Measurements from ENCODE around the gene ECT2L. TPM values are rescaled to one million over a fixed set of nuclear protein-coding genes. Genes with fewer than 3 reads are reported as not detected.

ECT2L gene
- polyA plus RNA-seq, 1 of the 3 experiments (the other 2 are of a cell fraction), result 0.02 TPM

DNA sequence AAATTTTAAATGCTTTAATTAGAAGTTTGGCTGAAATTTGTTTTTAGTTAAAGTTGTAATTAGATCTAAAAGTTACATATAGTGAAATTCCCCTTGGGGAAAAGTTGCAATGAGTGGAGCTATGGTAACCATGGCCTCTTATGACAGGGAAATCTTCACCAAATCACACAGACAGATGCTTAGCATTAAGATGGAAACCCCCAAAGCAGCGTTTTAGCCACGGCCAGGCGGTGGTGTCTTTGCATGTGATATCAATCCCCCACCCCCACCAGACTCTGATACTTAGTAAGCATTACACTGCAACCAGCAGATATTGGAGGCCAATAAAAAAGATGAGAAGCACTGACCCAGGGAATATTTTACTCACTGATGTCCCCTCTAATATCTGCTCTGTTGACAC lies 116.4 kb downstream of the ECT2L start:
- Histone ChIP-seq H4K20me1 (ENCODE audit: insufficient read depth) (no peaks in the 10 kb centered on the region), H3K79me2 (ENCODE audit: insufficient read depth) (no peaks in the 10 kb centered on the region), H3K36me3 (replicated peaks in 1 of 2; ENCODE audit: control insufficient read depth in 1 of 2, insufficient read depth in 2 of 2, low read length in 1 of 2) (peaks cover 46 to 58% of the 10 kb centered on the region in 2 experiments), H3K9me2 (no peaks in the 10 kb centered on the region), H3K4me2 (no peak overlapping the region), H3K9me3 (no peaks in the 10 kb centered on the region), H3K4me3 (ENCODE audit: low read depth in 2 of 2, low read length in 1 of 2) (no peak overlapping the region), H2AFZ (ENCODE audit: low read depth) (no peak overlapping the region), H3F3A (replicated peaks; ENCODE audit: insufficient read depth) (no peaks in the 10 kb centered on the region), H3K27ac (ENCODE audit: low read depth in 2 of 2, low read length in 1 of 2) (no peak overlapping the region), H3K4me1 (ENCODE audit: control insufficient read depth in 1 of 2, insufficient read depth in 2 of 2, low read depth in 1 of 2, low read length in 1 of 2) (no peaks in the 10 kb centered on the region), H3K9ac (no peak overlapping the region), H3K27me3 (ENCODE audit: insufficient read depth) (no peaks in the 10 kb centered on the region)
- ChIA-PET CTCF (interaction anchor here (1.1 kb wide), 1 partner anchor 9 kb away, joined by 3 read pairs; no protein-coding TSS in a partner anchor), POLR2A (no interaction called here)
- TF ChIP-seq RXRA (IDR thresholded peaks at IDR 0.05; ENCODE audit: borderline replicate concordance, low read depth), result no peak
- WGBS (ENCODE audit: low lambda C conversion rate), result no CpG with 5 or more reads among the region's 3 CpGs
- DNase-seq, result no peak

DNA sequence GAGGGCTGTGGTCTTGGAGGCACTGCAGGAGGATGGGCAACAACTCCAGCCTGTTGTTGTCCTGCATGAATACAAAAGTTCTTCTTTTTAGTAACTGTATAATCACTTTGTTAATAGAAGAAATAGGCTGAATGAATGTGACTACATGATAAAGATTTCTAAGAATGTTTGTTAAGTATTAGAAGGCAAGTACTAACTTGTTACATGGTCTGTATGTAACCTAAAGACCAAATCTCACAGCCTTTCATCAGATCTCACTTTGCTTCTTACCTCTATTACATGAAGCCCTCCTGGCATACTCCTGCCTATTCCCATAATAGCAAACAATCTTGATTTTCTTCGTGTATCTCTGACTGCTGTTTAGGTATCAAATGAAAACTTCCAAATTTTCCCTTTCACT lies 118.8 kb downstream of the ECT2L start:
- WGBS (ENCODE audit: low lambda C conversion rate), result 94% methylated on average over 1 of the region's 1 CpG
- no peaks in the 10 kb centered on the region for H3K9me2 ChIP-seq
- no peak overlapping the region for H3K9ac ChIP-seq
- no peaks in the 10 kb centered on the region for H3K9me3 ChIP-seq
- H3K4me3 ChIP-seq (ENCODE audit: low read depth in 2 of 2, low read length in 1 of 2), result no peak overlapping the region
- no peaks in the 10 kb centered on the region for H3K79me2 ChIP-seq (ENCODE audit: insufficient read depth)
- no peak overlapping the region for H3K27ac ChIP-seq (ENCODE audit: low read depth in 2 of 2, low read length in 1 of 2)
- H3K4me1 ChIP-seq (ENCODE audit: control insufficient read depth in 1 of 2, insufficient read depth in 2 of 2, low read depth in 1 of 2, low read length in 1 of 2), result no peaks in the 10 kb centered on the region
- no peak for DNase-seq
- H4K20me1 ChIP-seq (ENCODE audit: insufficient read depth), result no peaks in the 10 kb centered on the region
- H3K4me2 ChIP-seq, result no peak overlapping the region
- H2AFZ ChIP-seq (ENCODE audit: low read depth), result no peak overlapping the region
- no peak for TF ChIP-seq YY1 (IDR thresholded peaks at IDR 0.05; ENCODE audit: low read depth)
- TF ChIP-seq, protein P1, sequence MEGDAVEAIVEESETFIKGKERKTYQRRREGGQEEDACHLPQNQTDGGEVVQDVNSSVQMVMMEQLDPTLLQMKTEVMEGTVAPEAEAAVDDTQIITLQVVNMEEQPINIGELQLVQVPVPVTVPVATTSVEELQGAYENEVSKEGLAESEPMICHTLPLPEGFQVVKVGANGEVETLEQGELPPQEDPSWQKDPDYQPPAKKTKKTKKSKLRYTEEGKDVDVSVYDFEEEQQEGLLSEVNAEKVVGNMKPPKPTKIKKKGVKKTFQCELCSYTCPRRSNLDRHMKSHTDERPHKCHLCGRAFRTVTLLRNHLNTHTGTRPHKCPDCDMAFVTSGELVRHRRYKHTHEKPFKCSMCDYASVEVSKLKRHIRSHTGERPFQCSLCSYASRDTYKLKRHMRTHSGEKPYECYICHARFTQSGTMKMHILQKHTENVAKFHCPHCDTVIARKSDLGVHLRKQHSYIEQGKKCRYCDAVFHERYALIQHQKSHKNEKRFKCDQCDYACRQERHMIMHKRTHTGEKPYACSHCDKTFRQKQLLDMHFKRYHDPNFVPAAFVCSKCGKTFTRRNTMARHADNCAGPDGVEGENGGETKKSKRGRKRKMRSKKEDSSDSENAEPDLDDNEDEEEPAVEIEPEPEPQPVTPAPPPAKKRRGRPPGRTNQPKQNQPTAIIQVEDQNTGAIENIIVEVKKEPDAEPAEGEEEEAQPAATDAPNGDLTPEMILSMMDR (IDR thresholded peaks at IDR 0.05), result no peak
- TF ChIP-seq, protein P2, sequence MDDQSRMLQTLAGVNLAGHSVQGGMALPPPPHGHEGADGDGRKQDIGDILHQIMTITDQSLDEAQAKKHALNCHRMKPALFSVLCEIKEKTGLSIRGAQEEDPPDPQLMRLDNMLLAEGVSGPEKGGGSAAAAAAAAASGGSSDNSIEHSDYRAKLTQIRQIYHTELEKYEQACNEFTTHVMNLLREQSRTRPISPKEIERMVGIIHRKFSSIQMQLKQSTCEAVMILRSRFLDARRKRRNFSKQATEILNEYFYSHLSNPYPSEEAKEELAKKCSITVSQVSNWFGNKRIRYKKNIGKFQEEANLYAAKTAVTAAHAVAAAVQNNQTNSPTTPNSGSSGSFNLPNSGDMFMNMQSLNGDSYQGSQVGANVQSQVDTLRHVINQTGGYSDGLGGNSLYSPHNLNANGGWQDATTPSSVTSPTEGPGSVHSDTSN (IDR thresholded peaks at IDR 0.05), result no peak
- TF ChIP-seq RCOR1 (IDR thresholded peaks at IDR 0.05; ENCODE audit: low read length), result no peak
- TF ChIP-seq SIN3A (IDR thresholded peaks at IDR 0.05; ENCODE audit: borderline replicate concordance, low read depth, low read length), result no peak
- H3K36me3 ChIP-seq (replicated peaks in 1 of 2; ENCODE audit: control insufficient read depth in 1 of 2, insufficient read depth in 2 of 2, low read length in 1 of 2), result peaks cover 46 to 52% of the 10 kb centered on the region in 2 experiments
- POLR2A ChIA-PET, result no interaction called here
- H3K27me3 ChIP-seq (ENCODE audit: insufficient read depth), result no peaks in the 10 kb centered on the region
- no peaks in the 10 kb centered on the region for H3F3A ChIP-seq (replicated peaks; ENCODE audit: insufficient read depth)
- CTCF ChIA-PET, result no interaction called here

DNA sequence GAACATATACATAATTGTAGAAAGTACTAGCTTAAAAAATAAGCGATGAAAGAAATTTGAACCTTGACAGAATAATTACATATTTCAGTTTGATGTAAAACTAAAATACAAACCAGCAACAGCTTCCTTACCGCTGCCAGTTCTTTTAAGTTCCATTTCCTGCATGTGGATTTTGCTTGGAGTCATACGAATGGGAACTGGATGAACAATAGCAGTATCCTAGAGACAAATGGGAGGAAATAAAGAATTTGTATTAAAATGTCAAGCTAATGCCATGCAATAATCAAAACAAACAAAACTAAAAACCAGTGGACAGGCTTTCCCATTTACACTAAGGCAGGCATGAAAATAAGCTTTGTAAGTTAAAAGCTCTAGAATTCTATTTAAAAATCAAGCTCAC lies 125.0 kb downstream of the ECT2L start:
- Histone ChIP-seq H3K36me3 (replicated peaks in 1 of 2; ENCODE audit: control insufficient read depth in 1 of 2, insufficient read depth in 2 of 2, low read length in 1 of 2) (peaks cover 28 to 48% of the 10 kb centered on the region in 2 experiments), H3K4me3 (ENCODE audit: low read depth in 2 of 2, low read length in 1 of 2) (no peak overlapping the region), H3K4me2 (no peak overlapping the region), H3K27me3 (ENCODE audit: insufficient read depth) (no peaks in the 10 kb centered on the region), H3F3A (replicated peaks; ENCODE audit: insufficient read depth) (no peaks in the 10 kb centered on the region), H3K27ac (ENCODE audit: low read depth in 2 of 2, low read length in 1 of 2) (no peak overlapping the region), H3K9ac (no peak overlapping the region), H4K20me1 (ENCODE audit: insufficient read depth) (no peaks in the 10 kb centered on the region), H3K9me3 (no peaks in the 10 kb centered on the region), H2AFZ (ENCODE audit: low read depth) (no peak overlapping the region), H3K79me2 (ENCODE audit: insufficient read depth) (no peaks in the 10 kb centered on the region), H3K4me1 (ENCODE audit: control insufficient read depth in 1 of 2, insufficient read depth in 2 of 2, low read depth in 1 of 2, low read length in 1 of 2) (no peaks in the 10 kb centered on the region; a peak in 1 of 4 replicates), H3K9me2 (no peaks in the 10 kb centered on the region)
- CTCF ChIA-PET, result interaction anchor here (1.0 to 1.6 kb wide), 2 partner anchors 9 to 109 kb away, joined by 3 read pairs; no protein-coding TSS in a partner anchor
- POLR2A ChIA-PET, result no interaction called here
- no peak for TF ChIP-seq SIN3A (IDR thresholded peaks at IDR 0.05; ENCODE audit: borderline replicate concordance, low read depth, low read length)
- TF ChIP-seq, protein P3, sequence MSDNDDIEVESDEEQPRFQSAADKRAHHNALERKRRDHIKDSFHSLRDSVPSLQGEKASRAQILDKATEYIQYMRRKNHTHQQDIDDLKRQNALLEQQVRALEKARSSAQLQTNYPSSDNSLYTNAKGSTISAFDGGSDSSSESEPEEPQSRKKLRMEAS (IDR thresholded peaks at IDR 0.05; ENCODE audit: low read depth), result no peak
- no peak for TF ChIP-seq RFX5 (IDR thresholded peaks at IDR 0.05; ENCODE audit: low read length)
- TF ChIP-seq TCF12 (IDR thresholded peaks at IDR 0.05), result no peak
- TF ChIP-seq, protein P4, sequence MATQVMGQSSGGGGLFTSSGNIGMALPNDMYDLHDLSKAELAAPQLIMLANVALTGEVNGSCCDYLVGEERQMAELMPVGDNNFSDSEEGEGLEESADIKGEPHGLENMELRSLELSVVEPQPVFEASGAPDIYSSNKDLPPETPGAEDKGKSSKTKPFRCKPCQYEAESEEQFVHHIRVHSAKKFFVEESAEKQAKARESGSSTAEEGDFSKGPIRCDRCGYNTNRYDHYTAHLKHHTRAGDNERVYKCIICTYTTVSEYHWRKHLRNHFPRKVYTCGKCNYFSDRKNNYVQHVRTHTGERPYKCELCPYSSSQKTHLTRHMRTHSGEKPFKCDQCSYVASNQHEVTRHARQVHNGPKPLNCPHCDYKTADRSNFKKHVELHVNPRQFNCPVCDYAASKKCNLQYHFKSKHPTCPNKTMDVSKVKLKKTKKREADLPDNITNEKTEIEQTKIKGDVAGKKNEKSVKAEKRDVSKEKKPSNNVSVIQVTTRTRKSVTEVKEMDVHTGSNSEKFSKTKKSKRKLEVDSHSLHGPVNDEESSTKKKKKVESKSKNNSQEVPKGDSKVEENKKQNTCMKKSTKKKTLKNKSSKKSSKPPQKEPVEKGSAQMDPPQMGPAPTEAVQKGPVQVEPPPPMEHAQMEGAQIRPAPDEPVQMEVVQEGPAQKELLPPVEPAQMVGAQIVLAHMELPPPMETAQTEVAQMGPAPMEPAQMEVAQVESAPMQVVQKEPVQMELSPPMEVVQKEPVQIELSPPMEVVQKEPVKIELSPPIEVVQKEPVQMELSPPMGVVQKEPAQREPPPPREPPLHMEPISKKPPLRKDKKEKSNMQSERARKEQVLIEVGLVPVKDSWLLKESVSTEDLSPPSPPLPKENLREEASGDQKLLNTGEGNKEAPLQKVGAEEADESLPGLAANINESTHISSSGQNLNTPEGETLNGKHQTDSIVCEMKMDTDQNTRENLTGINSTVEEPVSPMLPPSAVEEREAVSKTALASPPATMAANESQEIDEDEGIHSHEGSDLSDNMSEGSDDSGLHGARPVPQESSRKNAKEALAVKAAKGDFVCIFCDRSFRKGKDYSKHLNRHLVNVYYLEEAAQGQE (IDR thresholded peaks at IDR 0.05; ENCODE audit: low read depth, low read length), result no peak
- TF ChIP-seq TAF1 (IDR thresholded peaks at IDR 0.05; ENCODE audit: borderline replicate concordance, low read depth, low read length), result no peak
- TF ChIP-seq, protein P2 (IDR thresholded peaks at IDR 0.05), result no peak
- DNase-seq, result no peak
- WGBS (ENCODE audit: low lambda C conversion rate), result 95% methylated on average over 3 of the region's 3 CpGs
